ENCODE measurements around the gene PRSS2.

The PRSS2 gene

GRCh38 chr7:142787783-142788182 lies 17.0 kb downstream of the PRSS2 start:
- DNase-seq: no peak

- DNase-seq: no peak
Observed at GRCh38 chr7:142788303-142789289, 17.8 kb downstream of the PRSS2 start.

DNA sequence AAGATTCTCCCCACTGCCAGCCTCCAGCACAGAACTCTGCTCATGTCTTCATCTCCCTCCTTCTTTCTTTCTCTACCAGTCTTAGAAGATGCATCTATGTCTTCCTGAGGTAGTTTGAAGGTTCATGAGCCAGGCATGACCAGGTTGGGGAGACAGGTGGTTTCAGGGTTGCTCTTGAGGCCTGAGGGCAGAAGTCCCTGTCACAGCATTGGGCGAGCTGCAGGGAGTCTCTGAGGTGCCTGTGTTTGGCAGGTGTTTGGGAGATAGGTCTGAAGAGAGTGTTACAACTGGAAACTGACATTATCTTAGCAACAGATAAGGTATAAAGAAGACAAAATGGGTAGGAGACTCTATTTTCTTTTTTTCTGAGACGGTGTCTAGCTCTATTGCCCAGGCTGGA lies 18.7 kb downstream of the PRSS2 start:
- DNase-seq: no peak

DNA sequence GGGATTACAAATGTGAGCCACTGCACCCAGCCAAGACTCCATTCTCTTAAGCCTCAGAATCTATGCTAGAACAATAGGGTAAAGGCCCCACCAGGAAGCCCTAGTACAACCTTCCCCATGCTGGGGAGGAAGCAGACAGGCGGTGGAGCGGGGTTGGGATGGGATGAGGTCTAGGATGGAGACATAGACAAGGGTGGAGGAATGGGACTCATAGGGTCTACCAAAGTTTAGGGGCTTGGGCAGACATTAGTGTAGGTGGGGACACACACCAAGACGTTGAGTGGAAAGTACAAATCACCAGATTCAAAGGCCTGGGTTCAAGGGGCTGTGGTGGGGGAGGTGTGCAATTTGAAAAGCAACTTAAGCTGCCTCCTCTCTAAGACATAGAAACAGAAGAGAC lies 19.3 kb downstream of the PRSS2 start:
- peak in 1 of 2 experiments; percentile 59 for DNase-seq

DNA sequence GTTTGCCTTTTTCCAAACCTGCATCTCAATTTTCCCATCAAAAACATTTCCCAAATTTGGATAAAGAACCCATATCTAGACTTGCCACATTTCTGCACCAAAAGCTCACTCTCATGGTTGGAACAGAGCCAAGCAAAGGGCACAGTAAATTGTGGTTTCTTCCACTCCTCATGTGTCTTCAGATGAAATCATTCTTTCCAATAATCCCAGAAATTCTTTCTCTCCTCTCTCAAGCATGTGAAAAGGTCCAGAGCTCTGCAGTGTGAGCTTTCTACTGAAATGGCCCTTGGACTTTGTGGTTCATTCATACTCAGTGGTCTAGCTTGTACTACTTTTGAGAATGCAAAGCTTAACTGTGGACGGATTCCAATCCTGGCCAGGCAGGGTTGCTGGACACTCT lies 19.8 kb downstream of the PRSS2 start:
- DNase-seq: no peak

- DNase-seq: no peak
Observed at GRCh38 chr7:142791502-142791901, 20.7 kb downstream of the PRSS2 start.

DNA sequence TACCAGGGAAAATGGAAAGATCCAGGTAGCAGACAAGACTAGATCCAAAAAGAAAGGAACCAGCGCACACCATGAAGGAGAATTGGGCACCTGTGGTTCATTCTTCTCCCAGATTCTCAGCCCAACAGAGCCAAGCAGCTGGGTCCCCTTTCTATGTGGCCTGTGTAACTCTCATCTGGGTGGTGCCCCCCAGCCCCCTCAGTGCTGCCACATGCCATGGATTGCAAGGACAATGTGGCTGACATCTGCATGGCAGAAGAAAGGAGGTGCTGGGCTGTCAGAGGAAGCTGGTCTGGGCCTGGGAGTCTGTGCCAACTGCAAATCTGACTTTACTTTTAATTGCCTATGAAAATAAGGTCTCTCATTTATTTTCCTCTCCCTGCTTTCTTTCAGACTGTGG lies 21.4 kb downstream of the PRSS2 start:
- no peak for DNase-seq

DNA sequence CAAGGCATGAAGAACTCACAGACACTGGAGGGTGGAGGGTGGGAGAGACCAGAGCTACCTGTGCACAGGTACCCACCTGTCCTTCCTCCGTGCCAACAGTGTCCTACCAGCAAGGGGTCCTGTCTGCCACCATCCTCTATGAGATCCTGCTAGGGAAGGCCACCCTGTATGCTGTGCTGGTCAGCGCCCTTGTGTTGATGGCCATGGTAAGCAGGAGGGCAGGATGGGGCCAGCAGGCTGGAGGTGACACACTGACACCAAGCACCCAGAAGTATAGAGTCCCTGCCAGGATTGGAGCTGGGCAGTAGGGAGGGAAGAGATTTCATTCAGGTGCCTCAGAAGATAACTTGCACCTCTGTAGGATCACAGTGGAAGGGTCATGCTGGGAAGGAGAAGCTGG lies 21.8 kb downstream of the PRSS2 start:
- DNase-seq: no peak

DNA sequence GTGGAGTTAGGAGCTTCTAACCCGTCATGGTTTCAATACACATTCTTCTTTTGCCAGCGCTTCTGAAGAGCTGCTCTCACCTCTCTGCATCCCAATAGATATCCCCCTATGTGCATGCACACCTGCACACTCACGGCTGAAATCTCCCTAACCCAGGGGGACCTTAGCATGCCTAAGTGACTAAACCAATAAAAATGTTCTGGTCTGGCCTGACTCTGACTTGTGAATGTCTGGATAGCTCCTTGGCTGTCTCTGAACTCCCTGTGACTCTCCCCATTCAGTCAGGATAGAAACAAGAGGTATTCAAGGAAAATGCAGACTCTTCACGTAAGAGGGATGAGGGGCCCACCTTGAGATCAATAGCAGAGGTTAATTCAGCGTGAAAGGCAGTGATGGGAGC lies 22.4 kb downstream of the PRSS2 start:
- no peak for DNase-seq

GRCh38 chr7:142795339-142795863 lies 24.6 kb downstream of the PRSS2 start:
- DNase-seq: peak; percentile 55 to 78

DNA sequence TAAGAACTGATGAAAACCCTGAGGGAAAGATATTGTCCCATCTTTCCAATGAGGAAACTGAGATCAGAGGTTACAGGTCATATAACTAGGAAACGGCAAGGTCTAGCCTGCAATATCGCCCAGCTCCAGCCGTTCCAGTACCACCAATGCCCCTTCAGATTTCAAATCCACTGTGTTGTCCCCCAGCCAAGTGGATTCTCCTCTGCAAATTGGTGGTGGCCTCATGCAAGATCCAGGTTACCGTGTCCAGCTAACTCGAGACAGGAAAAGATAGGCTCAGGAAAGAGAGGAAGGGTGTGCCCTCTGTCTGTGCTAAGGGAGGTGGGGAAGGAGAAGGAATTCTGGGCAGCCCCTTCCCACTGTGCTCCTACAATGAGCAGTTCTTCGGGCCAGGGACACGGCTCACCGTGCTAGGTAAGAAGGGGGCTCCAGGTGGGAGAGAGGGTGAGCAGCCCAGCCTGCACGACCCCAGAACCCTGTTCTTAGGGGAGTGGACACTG lies 25.3 kb downstream of the PRSS2 start:
- no peak for DNase-seq

- no peak for DNase-seq
Observed at GRCh38 chr7:142796501-142797390, 26.0 kb downstream of the PRSS2 start.

DNA sequence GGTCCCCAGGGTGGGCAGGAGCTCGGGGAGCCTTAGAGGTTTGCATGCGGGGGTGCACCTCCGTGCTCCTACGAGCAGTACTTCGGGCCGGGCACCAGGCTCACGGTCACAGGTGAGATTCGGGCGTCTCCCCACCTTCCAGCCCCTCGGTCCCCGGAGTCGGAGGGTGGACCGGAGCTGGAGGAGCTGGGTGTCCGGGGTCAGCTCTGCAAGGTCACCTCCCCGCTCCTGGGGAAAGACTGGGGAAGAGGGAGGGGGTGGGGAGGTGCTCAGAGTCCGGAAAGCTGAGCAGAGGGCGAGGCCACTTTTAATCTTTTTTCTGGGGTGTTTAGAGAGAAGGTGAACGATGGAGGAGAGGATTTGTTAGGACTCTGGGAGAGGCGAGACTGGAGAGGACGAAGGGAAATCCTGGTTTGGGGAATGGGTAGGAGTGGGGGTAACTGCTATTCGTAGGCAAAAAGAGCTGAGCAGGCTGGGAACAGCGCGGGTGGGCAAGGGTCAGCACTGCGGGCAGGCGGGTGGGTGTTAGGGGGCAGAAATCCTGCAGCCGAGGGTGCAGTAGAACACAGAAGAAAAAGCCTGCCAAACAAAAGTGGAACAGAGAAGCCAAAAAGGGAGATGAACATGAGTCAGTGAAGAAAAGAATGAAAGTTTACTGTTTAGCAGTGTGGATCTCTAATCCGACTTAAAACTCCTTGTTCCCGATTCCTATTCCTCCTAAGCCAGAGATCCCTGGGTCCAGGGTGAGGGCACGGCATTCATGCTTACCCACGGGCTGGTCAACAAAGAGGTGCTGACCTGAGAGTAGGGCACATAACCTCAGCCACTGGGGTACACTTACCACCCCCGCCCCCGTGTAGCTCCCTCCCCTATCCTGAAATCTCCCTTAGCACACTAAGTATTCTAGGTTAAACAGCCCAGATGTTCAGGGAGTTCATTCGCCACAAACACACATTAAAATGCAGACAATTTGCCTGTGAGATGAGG lies 26.9 kb downstream of the PRSS2 start:
- no peak for DNase-seq

- DNase-seq: no peak
Observed at GRCh38 chr7:142798451-142799436, 28.0 kb downstream of the PRSS2 start.

DNA sequence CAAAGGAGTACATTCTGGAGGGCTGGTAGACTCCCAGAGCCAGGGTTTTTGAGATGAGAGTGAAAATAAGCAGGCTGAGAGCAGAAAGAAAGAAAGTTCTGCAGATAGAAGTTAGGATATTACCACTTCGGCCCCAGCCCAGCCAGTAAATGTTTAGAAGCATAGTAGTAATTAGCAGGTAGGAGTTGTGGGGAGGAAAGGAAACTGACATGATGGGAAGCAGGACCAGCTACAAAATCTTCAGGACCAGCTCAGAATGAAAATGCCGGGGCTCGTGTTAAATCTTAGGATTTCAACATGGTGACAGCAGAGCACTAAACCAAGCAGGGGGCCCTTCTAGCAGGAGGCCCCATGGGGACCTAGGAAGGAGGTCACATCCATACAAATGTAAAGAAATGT lies 28.7 kb downstream of the PRSS2 start:
- no peak for DNase-seq

GRCh38 chr7:142800088-142800487 lies 29.3 kb downstream of the PRSS2 start:
- DNase-seq: no peak

DNA sequence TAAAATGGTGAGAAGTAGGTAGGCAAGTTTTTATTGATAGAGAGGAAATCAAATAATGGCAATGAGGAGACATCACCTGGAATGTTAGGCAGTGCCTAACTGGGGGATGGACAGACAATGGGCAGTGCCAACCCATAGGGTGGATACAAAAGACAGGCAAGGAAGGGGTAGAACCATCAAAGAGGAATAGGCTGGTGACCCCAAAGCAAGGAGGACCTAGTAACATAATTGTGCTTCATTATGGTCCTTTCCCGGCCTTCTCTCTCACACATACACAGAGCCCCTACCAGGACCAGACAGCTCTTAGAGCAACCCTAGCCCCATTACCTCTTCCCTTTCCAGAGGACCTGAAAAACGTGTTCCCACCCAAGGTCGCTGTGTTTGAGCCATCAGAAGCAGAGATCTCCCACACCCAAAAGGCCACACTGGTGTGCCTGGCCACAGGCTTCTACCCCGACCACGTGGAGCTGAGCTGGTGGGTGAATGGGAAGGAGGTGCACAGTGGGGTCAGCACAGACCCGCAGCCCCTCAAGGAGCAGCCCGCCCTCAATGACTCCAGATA lies 30.0 kb downstream of the PRSS2 start:
- DNase-seq: no peak

GRCh38 chr7:142801601-142802295 lies 31.0 kb downstream of the PRSS2 start:
- DNase-seq: no peak

DNA sequence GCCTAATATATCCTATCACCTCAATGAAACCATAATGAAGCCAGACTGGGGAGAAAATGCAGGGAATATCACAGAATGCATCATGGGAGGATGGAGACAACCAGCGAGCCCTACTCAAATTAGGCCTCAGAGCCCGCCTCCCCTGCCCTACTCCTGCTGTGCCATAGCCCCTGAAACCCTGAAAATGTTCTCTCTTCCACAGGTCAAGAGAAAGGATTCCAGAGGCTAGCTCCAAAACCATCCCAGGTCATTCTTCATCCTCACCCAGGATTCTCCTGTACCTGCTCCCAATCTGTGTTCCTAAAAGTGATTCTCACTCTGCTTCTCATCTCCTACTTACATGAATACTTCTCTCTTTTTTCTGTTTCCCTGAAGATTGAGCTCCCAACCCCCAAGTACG lies 31.5 kb downstream of the PRSS2 start:
- DNase-seq: no peak

GRCh38 chr7:142803901-142804300 lies 33.1 kb downstream of the PRSS2 start:
- DNase-seq: no peak
